ENCODE measurements around the gene GRAP2.

The GRAP2 gene

DNA sequence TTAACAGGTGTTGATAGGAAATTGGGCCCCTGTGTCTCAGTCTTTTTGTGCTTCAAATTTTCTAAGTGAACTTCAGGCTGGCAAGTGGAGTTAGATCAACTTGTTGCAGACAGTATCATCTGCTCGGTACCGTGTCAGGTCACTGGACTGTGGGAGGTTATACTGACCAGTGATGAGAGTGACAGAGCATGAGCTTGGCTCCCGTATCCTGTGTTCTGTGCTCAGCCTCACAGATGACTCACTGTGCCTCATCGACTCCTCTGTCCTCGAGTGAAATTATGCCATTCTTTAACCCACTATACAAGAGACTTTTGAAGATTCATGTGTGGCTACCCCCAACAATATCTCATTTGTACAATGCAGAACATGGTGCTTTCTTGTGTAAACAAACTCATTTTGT lies 7.9 kb downstream of the GRAP2 start:
- H3K4me3 ChIP-seq (replicated peaks; ENCODE audit: insufficient read depth, low read length), result no peak overlapping the region
- no peak for TF ChIP-seq REST (IDR thresholded peaks at IDR 0.05; ENCODE audit: insufficient replicate concordance, low read depth)
- TF ChIP-seq SPI1 (IDR thresholded peaks at IDR 0.05; ENCODE audit: borderline replicate concordance, low read depth), result no peak
- no peak for TF ChIP-seq POLR2AphosphoS5 (IDR thresholded peaks at IDR 0.05; ENCODE audit: low read depth)
- no peak for TF ChIP-seq GABPA (IDR thresholded peaks at IDR 0.05; ENCODE audit: low read depth)
- TF ChIP-seq, protein P1, sequence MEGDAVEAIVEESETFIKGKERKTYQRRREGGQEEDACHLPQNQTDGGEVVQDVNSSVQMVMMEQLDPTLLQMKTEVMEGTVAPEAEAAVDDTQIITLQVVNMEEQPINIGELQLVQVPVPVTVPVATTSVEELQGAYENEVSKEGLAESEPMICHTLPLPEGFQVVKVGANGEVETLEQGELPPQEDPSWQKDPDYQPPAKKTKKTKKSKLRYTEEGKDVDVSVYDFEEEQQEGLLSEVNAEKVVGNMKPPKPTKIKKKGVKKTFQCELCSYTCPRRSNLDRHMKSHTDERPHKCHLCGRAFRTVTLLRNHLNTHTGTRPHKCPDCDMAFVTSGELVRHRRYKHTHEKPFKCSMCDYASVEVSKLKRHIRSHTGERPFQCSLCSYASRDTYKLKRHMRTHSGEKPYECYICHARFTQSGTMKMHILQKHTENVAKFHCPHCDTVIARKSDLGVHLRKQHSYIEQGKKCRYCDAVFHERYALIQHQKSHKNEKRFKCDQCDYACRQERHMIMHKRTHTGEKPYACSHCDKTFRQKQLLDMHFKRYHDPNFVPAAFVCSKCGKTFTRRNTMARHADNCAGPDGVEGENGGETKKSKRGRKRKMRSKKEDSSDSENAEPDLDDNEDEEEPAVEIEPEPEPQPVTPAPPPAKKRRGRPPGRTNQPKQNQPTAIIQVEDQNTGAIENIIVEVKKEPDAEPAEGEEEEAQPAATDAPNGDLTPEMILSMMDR (IDR thresholded peaks at IDR 0.05; ENCODE audit: insufficient read depth, low read length), result no peak
- no peak overlapping the region for H3K27ac ChIP-seq (replicated peaks)
- DNase-seq (ENCODE audit: low read depth in 1 of 2, low spot score in 1 of 2), result no peak
- no peaks in the 10 kb centered on the region for H3K27me3 ChIP-seq (ENCODE audit: insufficient read depth, poor library complexity, severe bottlenecking)

- TF ChIP-seq GABPA (IDR thresholded peaks at IDR 0.05; ENCODE audit: low read depth) (no peak), SPI1 (IDR thresholded peaks at IDR 0.05; ENCODE audit: borderline replicate concordance, low read depth) (no peak), REST (IDR thresholded peaks at IDR 0.05; ENCODE audit: insufficient replicate concordance, low read depth) (no peak), POLR2AphosphoS5 (IDR thresholded peaks at IDR 0.05; ENCODE audit: low read depth) (no peak)
- TF ChIP-seq, protein P1 (IDR thresholded peaks at IDR 0.05; ENCODE audit: insufficient read depth, low read length), result no peak
- Histone ChIP-seq H3K27me3 (ENCODE audit: insufficient read depth, poor library complexity, severe bottlenecking) (no peaks in the 10 kb centered on the region), H3K27ac (replicated peaks) (no peak overlapping the region), H3K4me3 (replicated peaks; ENCODE audit: insufficient read depth, low read length) (no peak overlapping the region)
- no peak for DNase-seq (ENCODE audit: low read depth in 1 of 2, low spot score in 1 of 2)
Measured at GRCh38 chr22:39910876-39911613, 10.2 kb downstream of the GRAP2 start.

DNA sequence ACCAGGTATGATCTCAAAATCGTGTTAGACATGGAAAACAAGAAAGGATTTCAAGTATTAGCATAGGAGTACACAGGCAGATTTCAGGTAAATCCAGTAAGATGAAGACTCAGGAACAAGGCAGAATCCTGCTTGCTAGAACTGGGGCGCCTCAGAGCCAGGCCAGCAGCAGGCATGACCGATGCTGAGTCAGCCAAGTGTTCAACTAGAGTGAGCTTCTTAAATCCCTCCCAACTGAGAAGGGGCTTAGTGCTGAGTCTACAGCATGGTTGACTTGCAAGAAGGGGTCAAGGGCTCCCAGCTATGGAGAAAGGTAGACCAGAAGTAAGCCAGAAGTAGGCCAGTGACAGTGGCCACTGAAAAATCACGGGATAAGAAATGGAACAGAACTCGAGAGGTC lies 12.4 kb downstream of the GRAP2 start:
- no peak for DNase-seq (ENCODE audit: low read depth in 1 of 2, low spot score in 1 of 2)
- Histone ChIP-seq H3K27me3 (ENCODE audit: insufficient read depth, poor library complexity, severe bottlenecking) (no peaks in the 10 kb centered on the region), H3K27ac (replicated peaks) (no peak overlapping the region), H3K4me3 (replicated peaks; ENCODE audit: insufficient read depth, low read length) (no peak overlapping the region)
- no peak for TF ChIP-seq SPI1 (IDR thresholded peaks at IDR 0.05; ENCODE audit: borderline replicate concordance, low read depth)
- no peak for TF ChIP-seq POLR2AphosphoS5 (IDR thresholded peaks at IDR 0.05; ENCODE audit: low read depth)
- TF ChIP-seq, protein P1 (IDR thresholded peaks at IDR 0.05; ENCODE audit: insufficient read depth, low read length), result no peak
- TF ChIP-seq REST (IDR thresholded peaks at IDR 0.05; ENCODE audit: insufficient replicate concordance, low read depth), result no peak
- TF ChIP-seq GABPA (IDR thresholded peaks at IDR 0.05; ENCODE audit: low read depth), result no peak
